NCI-H1092 (cell line): Measurements from ENCODE around the gene MLH3.

Source experiments
- DNase-seq: peaks from one replicate; lab custom pipeline; 2025; lab: John Stamatoyannopoulos, UW

The MLH3 gene

DNA sequence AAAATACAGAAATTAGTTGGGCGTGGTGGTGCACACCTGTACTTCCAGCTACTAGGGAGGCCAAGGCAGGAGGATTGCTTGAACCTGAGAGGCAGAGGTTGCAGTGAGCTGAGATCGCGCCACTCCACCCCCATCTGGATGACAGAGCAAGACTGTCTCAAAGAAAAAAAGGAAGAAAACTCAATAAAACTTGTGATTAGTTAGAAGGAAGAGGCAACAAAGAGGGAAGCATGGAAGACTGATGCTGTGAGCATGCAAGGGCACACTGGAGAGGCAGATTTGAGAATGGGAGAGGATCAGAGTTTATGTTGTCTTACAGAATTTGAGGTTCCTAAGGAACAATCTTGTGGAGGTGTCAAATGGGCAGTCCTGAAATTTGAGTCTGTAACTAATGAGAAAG, 15.4 kb upstream of the MLH3 start:
- DNase-seq = no peak

- no peak for DNase-seq
Observed at GRCh38 chr14:75064205-75064567, 12.9 kb upstream of the MLH3 start.

- DNase-seq = peak; percentile 87
Observed at GRCh38 chr14:75063491-75064204, 12.4 kb upstream of the MLH3 start, which contains the start of gene ACYP1. Gene ACYP1, minus strand, starts transcription at chr14:75064024. Its CDS starts 471 bp downstream, at chr14:75063553.

GRCh38 chr14:75063013-75063412, 11.7 kb upstream of the MLH3 start:
- no peak for DNase-seq

DNA sequence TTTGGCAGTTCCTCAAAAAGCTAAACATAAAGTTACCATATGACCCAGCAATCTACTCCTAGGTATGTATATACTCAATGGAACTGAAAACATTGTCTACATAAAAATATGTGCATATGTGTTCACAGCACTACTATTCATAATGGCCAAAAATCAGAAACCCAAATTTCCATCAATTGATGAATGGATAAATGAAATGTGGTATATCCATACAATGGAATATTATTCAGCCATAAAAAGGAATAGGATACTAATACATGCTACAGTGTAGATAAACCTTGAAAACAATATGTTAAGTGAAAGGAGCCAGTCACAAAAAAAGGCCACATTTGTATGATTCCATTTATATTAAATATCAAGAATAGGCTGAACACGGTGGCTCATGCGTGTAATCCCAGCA, 9.2 kb upstream of the MLH3 start:
- no peak for DNase-seq

DNA sequence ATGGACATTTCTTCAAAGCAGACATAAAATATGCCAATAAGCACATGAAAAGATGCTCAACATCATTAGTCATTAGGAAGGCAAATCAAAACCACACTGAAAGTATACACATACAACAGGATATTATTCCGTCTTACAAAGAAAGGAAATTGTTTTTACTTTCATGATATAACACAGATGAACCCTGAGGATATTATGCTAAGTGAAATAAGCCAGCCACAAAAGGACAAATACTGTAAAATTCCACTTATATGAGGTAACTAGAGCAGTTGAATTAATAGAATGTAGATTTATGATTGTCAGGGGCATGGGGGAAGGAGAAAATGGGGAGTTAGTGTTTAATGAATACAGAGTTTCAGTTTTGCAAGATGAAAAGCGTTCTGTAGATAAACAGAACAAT, 8.4 kb upstream of the MLH3 start:
- no peak for DNase-seq

- no peak for DNase-seq
Observed at GRCh38 chr14:75054421-75054820, 3.2 kb upstream of the MLH3 start.

- DNase-seq = no peak
Observed at GRCh38 chr14:75053396-75054291, 2.4 kb upstream of the MLH3 start.

- no peak for DNase-seq
Observed at GRCh38 chr14:75051556-75051899, 261 bp upstream of the MLH3 start.

GRCh38 chr14:75049731-75050201, 1.5 kb downstream of the MLH3 start:
- DNase-seq = no peak

GRCh38 chr14:75049136-75049535, 2.1 kb downstream of the MLH3 start:
- no peak for DNase-seq

DNA sequence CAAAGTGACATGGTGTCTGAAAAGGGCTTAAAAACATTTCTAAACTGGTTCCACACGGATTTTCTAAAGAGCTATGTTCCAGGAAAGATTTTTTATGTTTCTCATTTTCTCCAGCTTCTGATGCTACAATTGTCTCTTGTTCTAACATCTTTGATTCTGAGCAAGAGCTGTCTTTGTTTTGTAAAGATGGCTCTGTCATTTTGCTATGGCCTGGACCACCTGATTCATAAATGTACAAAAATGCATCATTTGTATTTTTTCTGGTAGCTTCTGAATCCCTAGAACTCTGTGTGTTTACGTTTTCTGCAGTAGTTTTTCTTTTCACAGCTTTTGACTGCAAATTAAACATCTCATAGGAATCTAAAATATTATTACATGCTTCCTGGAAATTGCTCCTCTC, 3.2 kb downstream of the MLH3 start:
- no peak for DNase-seq

GRCh38 chr14:75047506-75047905, 3.8 kb downstream of the MLH3 start:
- no peak for DNase-seq

- DNase-seq = no peak
Observed at GRCh38 chr14:75046899-75047298, 4.4 kb downstream of the MLH3 start.

DNA sequence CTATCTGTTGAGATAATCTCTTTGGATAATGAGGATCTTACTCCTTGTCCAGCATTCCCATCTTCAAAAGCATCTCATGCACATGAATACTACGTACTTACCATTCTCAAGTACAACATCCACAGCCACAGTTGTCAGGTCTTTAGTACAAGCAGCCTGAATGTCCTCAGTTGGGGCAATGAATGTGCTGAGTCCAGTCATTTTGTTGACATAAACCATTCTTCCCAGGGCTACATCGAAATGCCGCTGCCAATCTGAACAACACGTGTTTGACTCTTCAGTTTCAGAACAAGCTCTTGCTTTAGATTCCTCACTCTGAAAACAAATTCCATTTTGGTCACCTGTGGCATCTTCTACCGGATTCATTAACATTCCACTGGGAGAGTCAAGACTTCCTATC, 5.0 kb downstream of the MLH3 start:
- no peak for DNase-seq

DNA sequence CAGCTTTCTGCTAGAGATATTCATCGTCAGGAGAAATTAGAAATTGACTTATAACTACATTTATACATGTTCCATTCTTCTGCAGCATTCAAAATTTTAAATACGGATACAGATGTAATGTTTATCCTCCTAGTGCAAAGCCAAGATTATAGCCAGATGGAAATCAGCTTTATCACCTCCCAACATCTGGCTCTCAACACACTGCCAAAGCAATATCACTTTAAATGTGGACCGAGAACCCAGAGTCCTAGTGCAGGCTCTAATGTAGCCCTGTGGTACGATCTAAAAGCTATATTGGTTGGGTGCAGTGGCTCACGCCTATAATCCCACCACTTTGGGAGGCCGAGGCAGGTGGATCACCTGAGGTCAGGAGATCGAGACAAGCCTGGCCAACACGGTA, 6.5 kb downstream of the MLH3 start:
- no peak for DNase-seq

DNA sequence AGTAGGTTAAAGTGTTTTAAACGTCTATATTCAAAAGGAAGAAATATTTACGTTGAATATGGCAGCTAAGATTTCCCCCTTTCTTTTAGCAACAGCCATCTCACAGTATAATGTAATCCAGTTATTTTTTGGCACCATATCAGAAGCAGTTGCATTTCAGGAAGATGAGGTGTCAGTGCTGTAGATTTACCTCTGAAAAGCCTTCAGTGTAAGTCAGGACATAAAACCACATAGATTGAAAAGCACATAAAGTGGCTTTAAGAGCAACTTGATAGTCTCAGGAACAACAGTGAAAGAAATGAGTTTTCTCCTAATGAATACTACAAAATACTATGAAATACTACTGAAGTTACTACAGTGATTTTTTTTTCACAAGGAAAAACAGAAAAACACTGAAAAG, 6.9 kb downstream of the MLH3 start:
- no peak for DNase-seq

- no peak for DNase-seq
Observed at GRCh38 chr14:75042035-75042434, 9.2 kb downstream of the MLH3 start.

DNA sequence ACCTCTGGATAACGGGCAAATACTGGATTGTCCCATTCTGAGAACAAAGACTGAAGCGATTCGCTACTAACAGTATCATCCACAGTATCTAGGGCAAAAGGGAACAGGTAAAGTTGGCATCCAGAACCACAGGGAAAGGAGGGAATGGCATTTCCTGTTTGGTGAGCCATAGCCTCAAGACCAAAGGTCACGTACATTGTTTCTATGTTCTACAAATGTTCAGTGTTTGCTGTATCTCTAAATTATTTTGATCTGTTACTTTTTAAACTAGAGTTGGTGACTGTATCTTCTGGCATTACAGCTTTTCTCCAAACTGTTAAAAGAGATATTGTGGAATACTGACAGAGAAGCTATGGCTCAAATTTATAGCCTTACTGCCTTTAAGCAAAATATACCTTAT, 9.7 kb downstream of the MLH3 start:
- DNase-seq = no peak

DNA sequence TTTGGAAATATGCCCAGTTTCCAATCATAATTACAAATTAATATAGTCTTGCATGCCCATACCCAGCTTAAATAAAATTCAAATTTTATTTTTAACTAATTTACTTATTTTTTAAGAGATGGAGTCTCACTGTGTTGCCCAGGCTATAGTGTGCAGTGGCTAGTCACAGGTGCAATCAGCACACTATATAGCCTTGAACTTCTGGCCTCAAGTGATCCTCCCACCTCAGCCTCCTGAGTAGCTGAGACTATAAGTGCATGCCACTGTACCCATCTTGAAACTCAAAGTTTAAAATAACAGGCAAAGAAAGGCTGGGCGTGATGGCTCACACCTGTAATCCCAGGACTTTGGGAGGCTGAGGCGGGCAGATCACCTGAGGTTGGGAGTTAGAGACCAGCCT, 10.3 kb downstream of the MLH3 start:
- DNase-seq = no peak

DNA sequence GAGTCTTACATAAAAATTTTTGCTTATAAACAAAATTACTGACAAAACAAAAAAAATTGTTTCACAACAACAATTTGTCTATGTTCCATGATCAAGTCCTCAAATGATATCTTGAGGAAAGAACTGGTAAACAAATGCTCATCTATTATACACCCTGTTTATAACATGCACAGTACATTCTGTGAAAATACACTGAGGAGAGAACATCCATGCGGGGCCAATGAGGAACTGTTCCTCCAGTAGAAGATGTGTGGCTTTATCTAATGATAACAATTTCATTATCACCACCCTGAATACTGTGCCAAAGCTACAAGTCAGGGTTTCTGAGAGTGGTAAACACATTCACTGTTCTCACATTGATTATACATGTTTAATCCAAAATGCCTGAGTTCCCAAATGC, 10.8 kb downstream of the MLH3 start:
- DNase-seq = no peak

GRCh38 chr14:75032939-75033338, 18.3 kb downstream of the MLH3 start:
- DNase-seq = no peak

DNA sequence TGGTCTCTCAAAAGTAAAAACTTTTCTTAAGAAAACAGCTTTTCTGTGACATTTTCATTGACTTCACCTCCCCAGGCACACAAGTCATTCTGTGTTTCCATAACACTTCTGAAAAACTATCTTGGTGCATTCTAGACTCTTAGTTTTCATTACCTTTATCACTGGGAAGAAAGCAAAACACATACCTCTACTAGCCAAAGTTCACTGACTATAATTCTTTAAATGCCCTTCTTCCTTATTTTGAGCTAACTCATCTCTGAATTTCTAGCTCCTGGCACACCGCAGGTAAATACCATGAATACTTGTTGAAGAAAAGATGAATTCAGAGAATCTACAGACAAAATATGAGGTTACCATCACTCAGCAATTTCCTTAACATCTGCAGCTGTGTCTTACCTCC, 21.1 kb downstream of the MLH3 start:
- DNase-seq = no peak

- no peak for DNase-seq
Observed at GRCh38 chr14:75025876-75026275, 25.4 kb downstream of the MLH3 start.
